Mesendoderm (in vitro differentiated cells): Measurements from ENCODE around the gene METAP2.
A peak's percentile ranks its signal among the peaks of the same experiment; 100 is the strongest.
"Not testable (repeated sequence)": the region's sequence is repeated elsewhere in the genome, so short reads cannot be mapped to it uniquely, and the experiment has no call there.

Experiments
- DNase-seq: peaks from one replicate; pipeline ENCODE4 v3.0.0; 2013
- H2AK5ac ChIP-seq: 2 replicates; pipeline ENCODE4 v1.6.1; 2013; ENCODE audit warnings: low read length, inconsistent platforms
- H2BK120ac ChIP-seq: 2 replicates; pipeline ENCODE4 v1.6.1; 2013; ENCODE audit warnings: low read depth, mild to moderate bottlenecking, low read length, moderate library complexity, mixed read lengths
- H2BK15ac ChIP-seq: replicated peaks from 2 replicates; pipeline ENCODE4 v1.6.1; 2013; ENCODE audit warnings: low read depth, mild to moderate bottlenecking, moderate library complexity
- H2BK5ac ChIP-seq: 2 replicates; pipeline ENCODE4 v1.6.1; 2013; ENCODE audit warnings: low read length, inconsistent platforms
- H3K18ac ChIP-seq: 2 replicates; pipeline ENCODE4 v1.6.1; 2013; ENCODE audit warnings: mild to moderate bottlenecking, low read length, mixed read lengths
- H3K23ac ChIP-seq: one replicate; pipeline ENCODE4 v1.6.1; 2013; ENCODE audit warnings: low read length
- H3K27ac ChIP-seq: 2 replicates; pipeline ENCODE4 v1.5.1; 2013; ENCODE audit warnings: low read depth, mild to moderate bottlenecking, inconsistent platforms, low read length, moderate library complexity
- H3K27me3 ChIP-seq: 2 replicates; pipeline ENCODE4 v1.6.1; 2013; ENCODE audit warnings: low read length, control low read depth, mild to moderate bottlenecking, inconsistent platforms; ENCODE audit not compliant: insufficient read depth, poor library complexity
- H3K36me3 ChIP-seq: 2 replicates; pipeline ENCODE4 v1.6.1; 2013; ENCODE audit warnings: low read length, inconsistent platforms; ENCODE audit not compliant: control insufficient read depth, insufficient read depth
- H3K4ac ChIP-seq: one replicate; pipeline ENCODE4 v1.6.1; 2013; ENCODE audit warnings: low read depth, mild to moderate bottlenecking, low read length, moderate library complexity
- H3K4me1 ChIP-seq: 2 replicates; pipeline ENCODE4 v1.6.1; 2013; ENCODE audit warnings: low read depth, low read length, inconsistent platforms; ENCODE audit not compliant: control insufficient read depth
- H3K4me2 ChIP-seq: 2 replicates; pipeline ENCODE4 v1.6.1; 2013; ENCODE audit warnings: low read length
- H3K4me3 ChIP-seq: 2 replicates; pipeline ENCODE4 v1.5.1; 2013; ENCODE audit warnings: mild to moderate bottlenecking, low read length
- H3K56ac ChIP-seq: one replicate; pipeline ENCODE4 v1.6.1; 2013; ENCODE audit warnings: low read length
- H3K79me1 ChIP-seq: 2 replicates; pipeline ENCODE4 v1.6.1; 2013; ENCODE audit warnings: low read length, inconsistent platforms
- H3K79me2 ChIP-seq: 2 replicates; pipeline ENCODE4 v1.6.1; 2013; ENCODE audit warnings: mild to moderate bottlenecking, low read length; ENCODE audit not compliant: control insufficient read depth, insufficient read depth
- H3K9ac ChIP-seq: 2 replicates; pipeline ENCODE4 v1.6.1; 2013; ENCODE audit warnings: low read length, inconsistent platforms
- H4K5ac ChIP-seq: one replicate; pipeline ENCODE4 v1.6.1; 2013; ENCODE audit warnings: low read length
- H4K8ac ChIP-seq: one replicate; pipeline ENCODE4 v1.6.1; 2013; ENCODE audit warnings: low read depth, mild to moderate bottlenecking, control low read depth, low read length, moderate library complexity
- WGBS: extraction: QIAGEN DNeasy Blood & Tissue Kit; methylation state at CpG from one replicate; pipeline ENCODE4 v1.1.7; 2013; ENCODE audit warnings: low lambda C conversion rate, missing lambda C conversion rate; ENCODE audit not compliant: insufficient coverage; ENCODE audit errors: extremely low coverage; 5-methylcytosine and 5-hydroxymethylcytosine counted together

Gene METAP2

GRCh38 chr12:95462551-95462950 is 11.4 kb upstream of the METAP2 start:
- WGBS: no CpG with 5 or more reads among the region's 2 CpGs
- H4K5ac ChIP-seq: no peak overlapping the region
- H3K23ac ChIP-seq: no peak overlapping the region
- no peak overlapping the region for H3K9ac ChIP-seq
- H3K79me2 ChIP-seq: no peaks in the 10 kb centered on the region
- H3K36me3 ChIP-seq: no peaks in the 10 kb centered on the region
- no peaks in the 10 kb centered on the region for H3K79me1 ChIP-seq
- no peak overlapping the region for H3K18ac ChIP-seq
- H4K8ac ChIP-seq: no peak overlapping the region
- H3K56ac ChIP-seq: no peak overlapping the region
- no peaks in the 10 kb centered on the region for H3K27me3 ChIP-seq
- H3K4ac ChIP-seq: no peak overlapping the region
- no peak overlapping the region for H2BK5ac ChIP-seq
- H2BK15ac ChIP-seq: no peak overlapping the region
- H2AK5ac ChIP-seq: no peak overlapping the region
- no peak overlapping the region for H2BK120ac ChIP-seq
- H3K4me3 ChIP-seq: no peak overlapping the region
- H3K4me1 ChIP-seq: no peaks in the 10 kb centered on the region
- no peak overlapping the region for H3K27ac ChIP-seq
- no peak overlapping the region for H3K4me2 ChIP-seq
- no peak for DNase-seq

GRCh38 chr12:95463050-95463449 is 10.9 kb upstream of the METAP2 start:
- Histone ChIP-seq H3K18ac (no peak overlapping the region), H3K36me3 (no peaks in the 10 kb centered on the region), H3K4ac (no peak overlapping the region), H3K4me3 (no peak overlapping the region), H3K27ac (no peak overlapping the region), H2BK5ac (no peak overlapping the region), H3K4me2 (no peak overlapping the region), H4K5ac (no peak overlapping the region), H2BK15ac (no peak overlapping the region), H2AK5ac (no peak overlapping the region), H3K56ac (no peak overlapping the region), H2BK120ac (no peak overlapping the region), H3K23ac (no peak overlapping the region), H4K8ac (no peak overlapping the region), H3K79me2 (no peaks in the 10 kb centered on the region), H3K9ac (no peak overlapping the region), H3K27me3 (no peaks in the 10 kb centered on the region), H3K4me1 (no peaks in the 10 kb centered on the region), H3K79me1 (no peaks in the 10 kb centered on the region)
- no CpG with 5 or more reads among the region's 4 CpGs for WGBS
- DNase-seq: no peak

- H3K4ac ChIP-seq, H3K27me3 ChIP-seq, H3K79me2 ChIP-seq, H2BK120ac ChIP-seq, H3K23ac ChIP-seq, H3K79me1 ChIP-seq, H3K18ac ChIP-seq, H2BK5ac ChIP-seq, H4K8ac ChIP-seq, DNase-seq, H2BK15ac ChIP-seq, H3K4me3 ChIP-seq, H3K9ac ChIP-seq, H3K27ac ChIP-seq, H2AK5ac ChIP-seq, H4K5ac ChIP-seq, H3K36me3 ChIP-seq, H3K56ac ChIP-seq, H3K4me2 ChIP-seq, H3K4me1 ChIP-seq: not testable (repeated sequence)
- WGBS: no CpG with 5 or more reads among the region's 4 CpGs
Measured at GRCh38 chr12:95463776-95464175, 10.2 kb upstream of the METAP2 start.

GRCh38 chr12:95465275-95465674 is 8.7 kb upstream of the METAP2 start:
- no peak overlapping the region for H3K4me3 ChIP-seq
- no peak overlapping the region for H2BK15ac ChIP-seq
- H3K23ac ChIP-seq: no peak overlapping the region
- H3K79me2 ChIP-seq: no peaks in the 10 kb centered on the region
- no CpG with 5 or more reads among the region's 2 CpGs for WGBS
- H3K27ac ChIP-seq: no peak overlapping the region
- no peak overlapping the region for H2BK5ac ChIP-seq
- no peak for DNase-seq
- H2AK5ac ChIP-seq: no peak overlapping the region
- H3K4me2 ChIP-seq: no peak overlapping the region
- H3K18ac ChIP-seq: no peak overlapping the region
- no peak overlapping the region for H2BK120ac ChIP-seq
- no peaks in the 10 kb centered on the region for H3K79me1 ChIP-seq
- no peaks in the 10 kb centered on the region for H3K27me3 ChIP-seq
- H3K36me3 ChIP-seq: no peaks in the 10 kb centered on the region
- no peak overlapping the region for H4K8ac ChIP-seq
- H3K4ac ChIP-seq: no peak overlapping the region
- no peak overlapping the region for H3K9ac ChIP-seq
- H3K4me1 ChIP-seq: no peaks in the 10 kb centered on the region
- H4K5ac ChIP-seq: no peak overlapping the region
- H3K56ac ChIP-seq: no peak overlapping the region

GRCh38 chr12:95470300-95470699 is 3.7 kb upstream of the METAP2 start:
- H3K4ac ChIP-seq: no peak overlapping the region
- no peak overlapping the region for H3K56ac ChIP-seq
- H4K8ac ChIP-seq: no peak overlapping the region
- no peaks in the 10 kb centered on the region for H3K36me3 ChIP-seq
- no peak overlapping the region for H3K18ac ChIP-seq
- H2BK120ac ChIP-seq: no peak overlapping the region
- H3K27me3 ChIP-seq: no peaks in the 10 kb centered on the region
- H3K4me2 ChIP-seq: no peak overlapping the region
- 100% methylated on average over 1 of the region's 1 CpG for WGBS
- H2AK5ac ChIP-seq: no peak overlapping the region
- H3K4me3 ChIP-seq: no peak overlapping the region
- DNase-seq: no peak
- no peak overlapping the region for H3K9ac ChIP-seq
- peaks cover 13% of the 10 kb centered on the region for H3K79me2 ChIP-seq
- peaks cover 2% of the 10 kb centered on the region for H3K4me1 ChIP-seq
- H2BK5ac ChIP-seq: no peak overlapping the region
- no peak overlapping the region for H3K23ac ChIP-seq
- H3K27ac ChIP-seq: no peak overlapping the region
- H3K79me1 ChIP-seq: peaks cover 5% of the 10 kb centered on the region
- no peak overlapping the region for H4K5ac ChIP-seq
- H2BK15ac ChIP-seq: no peak overlapping the region

GRCh38 chr12:95473231-95473883 is 595 bp upstream of the METAP2 start:
- H3K79me2 ChIP-seq: peaks cover 32% of the 10 kb centered on the region
- H3K18ac ChIP-seq: peak overlapping the region; percentile 76
- peak overlapping the region; percentile 94 for H3K23ac ChIP-seq
- H3K4me2 ChIP-seq: peak overlapping the region; percentile 98
- no peak overlapping the region for H4K5ac ChIP-seq
- WGBS: no CpG with 5 or more reads among the region's 23 CpGs
- H3K4ac ChIP-seq: peak overlapping the region; percentile 19
- H3K79me1 ChIP-seq: peaks cover 5% of the 10 kb centered on the region
- H3K36me3 ChIP-seq: no peaks in the 10 kb centered on the region
- H3K27me3 ChIP-seq: no peaks in the 10 kb centered on the region
- H2BK120ac ChIP-seq: no peak overlapping the region
- H3K27ac ChIP-seq: peak overlapping the region; percentile 75
- no peak overlapping the region for H2BK5ac ChIP-seq
- H3K56ac ChIP-seq: peak overlapping the region; percentile 97
- no peak overlapping the region for H4K8ac ChIP-seq
- peak overlapping the region; percentile 99 for H3K9ac ChIP-seq
- DNase-seq: no peak
- no peak overlapping the region for H2BK15ac ChIP-seq
- H3K4me3 ChIP-seq: peak overlapping the region; percentile 60
- H2AK5ac ChIP-seq: no peak overlapping the region
- peaks cover 2% of the 10 kb centered on the region for H3K4me1 ChIP-seq
